Measurements from ENCODE around the gene SEC16A.

The SEC16A gene

GRCh38 chr9:136493567-136493971 lies 10.7 kb upstream of the SEC16A start:
- Histone ChIP-seq H3K27me3 (ENCODE audit: insufficient read depth, low read length) (no peaks in the 10 kb centered on the region), H3K4me3 (ENCODE audit: low read length) (no peak overlapping the region), H2AFZ (ENCODE audit: low read depth, low read length) (no peak overlapping the region), H3K9me3 (ENCODE audit: low read length) (no peaks in the 10 kb centered on the region), H3K4me1 (ENCODE audit: insufficient read depth, low read length) (peaks cover 6% of the 10 kb centered on the region), H3K36me3 (ENCODE audit: insufficient read depth, low read length) (peaks cover 38% of the 10 kb centered on the region)

DNA sequence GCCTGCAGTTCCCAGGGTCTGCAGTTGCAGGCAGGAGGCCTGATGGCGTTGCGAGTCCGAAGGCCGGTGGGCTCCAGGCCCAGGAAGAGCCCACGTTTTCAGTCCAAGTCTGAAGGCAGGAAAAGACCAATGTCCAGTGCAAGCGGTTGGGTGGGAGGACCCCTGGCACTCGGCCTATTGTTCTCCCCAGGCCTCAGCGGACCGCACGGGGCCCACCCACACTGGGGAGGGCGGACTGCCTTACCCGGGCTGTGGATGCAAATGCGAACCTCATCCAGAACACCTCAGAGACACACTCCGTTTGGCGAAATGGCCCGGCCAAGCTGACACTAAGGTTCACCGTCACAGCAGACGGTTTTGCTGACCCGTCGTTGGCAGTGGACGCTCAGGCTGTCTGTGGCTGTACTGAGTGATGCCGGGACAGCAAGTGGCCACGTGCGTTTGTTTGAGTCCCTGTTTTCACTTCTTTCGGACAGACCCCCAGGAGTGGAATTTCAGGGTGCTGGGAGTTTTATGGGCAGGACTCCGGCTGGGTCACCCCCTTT lies 10.2 kb upstream of the SEC16A start:
- Histone ChIP-seq H3K9me3 (ENCODE audit: low read length) (no peaks in the 10 kb centered on the region), H3K4me3 (ENCODE audit: low read length) (no peak overlapping the region), H2AFZ (ENCODE audit: low read depth, low read length) (no peak overlapping the region), H3K36me3 (ENCODE audit: insufficient read depth, low read length) (peaks cover 33% of the 10 kb centered on the region), H3K4me1 (ENCODE audit: insufficient read depth, low read length) (peaks cover 6% of the 10 kb centered on the region), H3K27me3 (ENCODE audit: insufficient read depth, low read length) (no peaks in the 10 kb centered on the region)

- Histone ChIP-seq H2AFZ (ENCODE audit: low read depth, low read length) (no peak overlapping the region), H3K4me1 (ENCODE audit: insufficient read depth, low read length) (peaks cover 26% of the 10 kb centered on the region), H3K36me3 (ENCODE audit: insufficient read depth, low read length) (peaks cover 5% of the 10 kb centered on the region), H3K27me3 (ENCODE audit: insufficient read depth, low read length) (no peaks in the 10 kb centered on the region), H3K4me3 (ENCODE audit: low read length) (no peak overlapping the region), H3K9me3 (ENCODE audit: low read length) (no peaks in the 10 kb centered on the region)
These were observed 6.9 kb upstream of the SEC16A start for GRCh38 chr9:136489731-136490130.

DNA sequence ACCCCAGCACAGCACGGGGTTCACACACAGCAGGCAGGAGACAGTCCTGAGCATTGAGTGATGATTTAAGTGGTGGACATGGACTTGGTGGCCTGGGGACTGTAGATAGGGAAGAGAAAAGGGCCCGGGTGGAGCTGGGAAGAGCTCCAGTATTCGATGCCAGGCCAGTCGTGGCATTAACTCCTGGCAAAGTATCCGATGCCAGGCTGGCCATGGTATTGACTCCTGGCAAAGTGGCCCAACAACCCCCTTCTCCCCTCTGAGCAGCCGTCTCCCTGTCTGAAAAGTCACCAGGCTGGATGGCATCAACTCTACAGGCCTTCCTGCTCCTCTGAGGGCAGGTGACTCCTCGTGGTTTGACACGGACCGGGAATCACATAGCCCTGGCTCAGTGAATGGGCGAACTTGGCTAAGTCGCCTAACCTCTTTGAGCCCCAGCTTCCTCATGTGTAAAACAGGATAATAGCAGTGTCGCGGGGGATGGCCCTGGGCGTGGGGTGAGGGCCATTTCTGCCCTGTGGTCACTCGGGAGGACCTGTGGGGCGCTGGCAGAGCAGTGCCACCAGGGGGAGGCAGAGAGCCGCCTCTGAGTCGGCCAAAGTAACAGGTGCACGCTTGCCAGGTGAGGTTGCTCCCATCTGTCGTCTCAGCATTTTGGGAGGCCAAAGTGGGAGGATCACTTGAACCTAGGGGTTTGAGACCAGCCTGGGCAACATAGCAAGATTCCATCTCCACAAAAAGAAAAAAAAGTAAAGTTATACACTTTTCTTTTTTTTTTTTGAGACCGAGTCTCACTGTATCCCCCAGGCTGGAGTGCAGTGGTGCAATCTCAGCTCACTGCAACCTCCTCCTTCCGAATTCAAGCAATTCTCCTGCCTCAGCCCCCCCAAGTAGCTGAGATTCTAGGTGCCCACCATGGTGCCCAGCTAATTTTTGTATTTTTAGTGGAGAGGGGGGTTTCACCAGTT lies 5.7 kb upstream of the SEC16A start:
- Histone ChIP-seq H3K4me1 (ENCODE audit: insufficient read depth, low read length) (peaks cover 28% of the 10 kb centered on the region), H2AFZ (ENCODE audit: low read depth, low read length) (no peak overlapping the region), H3K36me3 (ENCODE audit: insufficient read depth, low read length) (no peaks in the 10 kb centered on the region), H3K4me3 (ENCODE audit: low read length) (no peak overlapping the region), H3K27me3 (ENCODE audit: insufficient read depth, low read length) (no peaks in the 10 kb centered on the region), H3K9me3 (ENCODE audit: low read length) (no peaks in the 10 kb centered on the region)

DNA sequence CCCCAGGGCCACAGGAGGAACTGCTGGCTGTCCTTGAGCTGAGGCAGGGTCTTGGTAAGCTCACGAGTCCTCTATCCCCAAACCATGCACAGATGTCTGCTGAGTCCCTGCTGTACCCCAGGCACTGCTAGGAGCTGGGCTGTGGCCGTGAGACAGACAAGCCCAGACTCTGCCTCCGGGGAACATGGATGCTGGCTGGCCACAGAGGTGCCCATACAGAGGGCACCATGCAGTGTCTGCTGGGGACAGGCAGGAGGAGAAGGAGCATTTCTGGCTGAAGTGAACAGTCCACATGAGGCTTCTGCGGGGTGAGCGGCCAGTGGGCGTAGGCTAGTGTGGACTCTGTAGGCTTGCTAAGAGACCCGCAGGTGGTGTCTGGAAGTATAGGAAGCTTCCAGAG lies 4.8 kb upstream of the SEC16A start:
- H3K4me3 ChIP-seq (ENCODE audit: low read length), result no peak overlapping the region
- peaks cover 28% of the 10 kb centered on the region for H3K4me1 ChIP-seq (ENCODE audit: insufficient read depth, low read length)
- H3K9me3 ChIP-seq (ENCODE audit: low read length), result no peaks in the 10 kb centered on the region
- no peak overlapping the region for H2AFZ ChIP-seq (ENCODE audit: low read depth, low read length)
- H3K36me3 ChIP-seq (ENCODE audit: insufficient read depth, low read length), result no peaks in the 10 kb centered on the region
- H3K27me3 ChIP-seq (ENCODE audit: insufficient read depth, low read length), result no peaks in the 10 kb centered on the region

DNA sequence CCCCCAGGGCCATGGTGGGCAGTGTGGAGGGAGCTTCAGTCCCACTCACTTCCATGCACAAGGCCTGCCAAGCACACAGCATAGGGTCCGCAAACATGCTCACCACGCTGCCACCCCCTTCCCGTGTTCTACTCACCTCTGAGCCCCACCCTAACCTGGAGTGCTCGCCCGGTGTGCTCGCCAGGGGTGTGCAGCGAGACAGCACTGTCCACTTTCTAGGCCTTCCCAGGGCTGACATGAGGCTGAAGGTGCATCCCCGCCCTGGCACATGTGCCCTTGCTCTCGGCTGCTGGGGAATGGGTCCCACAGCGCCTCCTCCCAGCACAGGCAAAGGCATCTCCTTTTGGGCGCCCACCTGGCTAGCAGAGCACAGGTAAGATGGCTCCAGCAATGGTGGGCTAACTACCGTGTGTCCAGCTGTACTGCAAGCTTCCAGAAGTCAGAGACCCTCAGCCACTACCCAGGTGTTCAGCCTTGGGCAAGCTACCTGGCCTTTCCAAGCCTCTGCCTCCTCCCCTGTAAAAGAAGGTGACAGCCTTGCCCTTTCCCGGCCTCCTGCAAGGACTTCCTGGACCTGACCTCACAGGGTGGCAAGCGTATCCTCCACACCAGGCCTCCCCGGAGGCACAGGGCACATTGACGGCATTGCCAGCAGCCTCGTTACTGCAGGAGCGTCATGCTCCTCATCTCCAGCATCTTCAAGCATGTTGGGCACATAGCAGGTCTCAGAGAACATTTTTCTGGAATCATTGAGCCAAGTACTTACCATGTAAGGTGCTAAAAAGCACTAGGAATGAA lies 4.2 kb upstream of the SEC16A start:
- H3K27me3 ChIP-seq (ENCODE audit: insufficient read depth, low read length), result no peaks in the 10 kb centered on the region
- H3K36me3 ChIP-seq (ENCODE audit: insufficient read depth, low read length), result no peaks in the 10 kb centered on the region
- H2AFZ ChIP-seq (ENCODE audit: low read depth, low read length), result no peak overlapping the region
- peaks cover 29% of the 10 kb centered on the region for H3K4me1 ChIP-seq (ENCODE audit: insufficient read depth, low read length)
- no peaks in the 10 kb centered on the region for H3K9me3 ChIP-seq (ENCODE audit: low read length)
- H3K4me3 ChIP-seq (ENCODE audit: low read length), result no peak overlapping the region

- Histone ChIP-seq H3K36me3 (ENCODE audit: insufficient read depth, low read length) (no peaks in the 10 kb centered on the region), H3K27me3 (ENCODE audit: insufficient read depth, low read length) (no peaks in the 10 kb centered on the region), H3K4me3 (ENCODE audit: low read length) (no peak overlapping the region), H3K4me1 (ENCODE audit: insufficient read depth, low read length) (peaks cover 37% of the 10 kb centered on the region), H3K9me3 (ENCODE audit: low read length) (no peaks in the 10 kb centered on the region), H2AFZ (ENCODE audit: low read depth, low read length) (no peak overlapping the region)
These were observed 3.3 kb upstream of the SEC16A start for GRCh38 chr9:136486131-136486530.

DNA sequence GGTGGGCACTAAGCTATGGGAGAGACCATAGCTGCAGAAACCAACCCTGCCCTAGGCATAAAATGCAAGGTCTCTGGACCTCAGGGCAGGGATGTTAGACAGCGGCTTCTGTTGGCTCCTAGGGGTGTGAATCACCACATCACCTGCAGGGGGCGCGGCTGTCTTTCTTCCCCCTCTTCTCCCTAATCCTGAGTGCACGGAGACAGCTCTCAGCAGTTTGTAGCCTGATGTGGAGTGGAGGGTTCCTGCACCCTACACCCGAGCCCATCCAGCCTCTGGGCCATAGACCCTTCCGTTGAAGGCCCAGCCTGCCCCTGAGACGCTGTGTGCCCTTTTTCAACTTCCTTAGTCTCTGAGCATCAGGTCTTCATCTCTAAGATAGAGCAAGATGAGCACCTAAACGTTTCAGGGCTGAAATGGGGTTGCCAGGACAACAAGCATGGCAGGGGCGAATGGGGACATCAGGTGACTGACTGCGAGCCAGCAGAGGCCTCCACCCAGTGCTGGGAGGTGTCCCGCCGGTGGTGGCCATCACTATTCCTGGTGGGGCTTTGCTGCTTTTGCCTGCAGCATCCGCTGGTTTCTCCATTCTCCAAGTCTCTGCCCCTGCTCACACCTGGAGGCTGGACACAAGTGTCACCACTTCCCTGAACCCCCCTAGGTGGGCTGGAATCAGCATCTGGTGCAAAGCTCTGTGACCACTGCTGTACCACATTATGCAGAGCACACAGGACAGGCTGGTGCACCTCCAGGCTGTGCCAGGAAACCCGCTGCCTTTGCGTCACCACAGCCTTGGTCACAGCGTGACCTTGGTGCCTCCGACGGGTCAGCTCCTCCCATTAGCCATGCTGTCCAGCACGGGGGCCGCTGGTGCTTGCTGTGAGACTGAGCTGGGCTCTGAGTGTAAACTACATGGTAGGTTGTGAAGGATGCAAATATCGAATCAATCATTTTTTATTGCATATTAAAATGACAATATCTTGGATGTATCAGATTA lies 2.5 kb upstream of the SEC16A start:
- H3K27me3 ChIP-seq (ENCODE audit: insufficient read depth, low read length), result no peaks in the 10 kb centered on the region
- no peak overlapping the region for H2AFZ ChIP-seq (ENCODE audit: low read depth, low read length)
- no peaks in the 10 kb centered on the region for H3K36me3 ChIP-seq (ENCODE audit: insufficient read depth, low read length)
- H3K4me3 ChIP-seq (ENCODE audit: low read length), result no peak overlapping the region
- H3K4me1 ChIP-seq (ENCODE audit: insufficient read depth, low read length), result peaks cover 37% of the 10 kb centered on the region
- H3K9me3 ChIP-seq (ENCODE audit: low read length), result no peaks in the 10 kb centered on the region

GRCh38 chr9:136484153-136485048 lies 1.6 kb upstream of the SEC16A start:
- peaks cover 4% of the 10 kb centered on the region for H3K36me3 ChIP-seq (ENCODE audit: insufficient read depth, low read length)
- H3K4me1 ChIP-seq (ENCODE audit: insufficient read depth, low read length), result peaks cover 37% of the 10 kb centered on the region
- no peaks in the 10 kb centered on the region for H3K27me3 ChIP-seq (ENCODE audit: insufficient read depth, low read length)
- peak overlapping the region; percentile 79 for H3K4me3 ChIP-seq (ENCODE audit: low read length)
- H2AFZ ChIP-seq (ENCODE audit: low read depth, low read length), result peak overlapping the region; percentile 1
- no peaks in the 10 kb centered on the region for H3K9me3 ChIP-seq (ENCODE audit: low read length)

DNA sequence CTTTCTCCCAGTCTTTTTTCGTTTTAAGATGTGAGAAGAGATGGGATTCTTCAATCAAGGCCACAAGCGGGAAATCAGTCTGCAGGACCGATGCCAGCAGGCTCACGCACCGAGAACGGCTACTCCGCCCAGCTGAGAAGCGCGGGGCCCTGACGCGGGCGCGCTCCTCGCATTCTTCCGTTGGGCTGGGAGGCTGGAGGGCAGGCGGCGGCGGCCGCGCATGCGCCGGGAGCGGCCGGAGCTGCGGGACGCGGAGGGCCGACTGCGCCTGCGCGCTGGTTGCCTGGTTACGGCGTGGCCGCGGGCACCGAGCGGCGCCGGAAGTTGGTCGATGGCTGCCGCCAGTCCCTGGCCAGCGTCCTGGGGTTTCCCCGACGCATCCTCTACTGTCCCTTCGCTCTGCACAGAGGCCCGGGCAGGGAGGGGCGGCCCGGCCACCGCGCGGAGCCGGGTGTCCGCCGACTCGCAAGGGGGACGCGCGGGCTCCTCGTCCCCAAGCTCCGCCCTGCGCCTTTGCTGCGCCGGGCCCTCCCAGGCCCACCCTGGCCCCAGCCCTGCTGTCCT lies 831 bp upstream of the SEC16A start:
- Histone ChIP-seq H3K9me3 (ENCODE audit: low read length) (no peaks in the 10 kb centered on the region), H3K4me3 (ENCODE audit: low read length) (peak overlapping the region; percentile 79), H3K4me1 (ENCODE audit: insufficient read depth, low read length) (peaks cover 37% of the 10 kb centered on the region), H2AFZ (ENCODE audit: low read depth, low read length) (peak overlapping the region; percentile 1), H3K27me3 (ENCODE audit: insufficient read depth, low read length) (no peaks in the 10 kb centered on the region), H3K36me3 (ENCODE audit: insufficient read depth, low read length) (peaks cover 6% of the 10 kb centered on the region)

- Histone ChIP-seq H3K4me3 (ENCODE audit: low read length) (peak overlapping the region; percentile 91), H3K9me3 (ENCODE audit: low read length) (no peaks in the 10 kb centered on the region), H2AFZ (ENCODE audit: low read depth, low read length) (no peak overlapping the region), H3K36me3 (ENCODE audit: insufficient read depth, low read length) (peaks cover 19% of the 10 kb centered on the region), H3K27me3 (ENCODE audit: insufficient read depth, low read length) (no peaks in the 10 kb centered on the region), H3K4me1 (ENCODE audit: insufficient read depth, low read length) (peaks cover 37% of the 10 kb centered on the region)
These were observed 621 bp downstream of the SEC16A start for GRCh38 chr9:136482046-136482792.
